GM10266 (cell line): ENCODE data around the gene PTPRG.
"Not testable (repeated sequence)": the region's sequence is repeated elsewhere in the genome, so short reads cannot be mapped to it uniquely, and the experiment has no call there.

Experiments
- DNase-seq: peaks from one replicate; pipeline ENCODE4 v3.0.0; 2012; ENCODE audit errors: extremely low spot score
- CTCF ChIP-seq: IDR thresholded peaks from 2 replicates; pipeline ENCODE4 v1.5.1; 2012; ENCODE audit warnings: mild to moderate bottlenecking, low read depth; ENCODE audit not compliant: control insufficient read depth, insufficient read depth; ENCODE audit errors: missing control alignments

Gene PTPRG

GRCh38 chr3:61812085-61812484, 250.7 kb downstream of the PTPRG start:
- no peak for DNase-seq

GRCh38 chr3:61812517-61812916, 251.1 kb downstream of the PTPRG start:
- DNase-seq: no peak
- no peak for TF ChIP-seq CTCF

More at GRCh38 chr3:61812085-61812484, 250.7 kb downstream of the PTPRG start:
- TF ChIP-seq CTCF: no peak

GRCh38 chr3:61813636-61814035, 252.3 kb downstream of the PTPRG start:
- TF ChIP-seq CTCF: no peak
- no peak for DNase-seq

GRCh38 chr3:61814674-61815073, 253.3 kb downstream of the PTPRG start:
- DNase-seq: no peak
- TF ChIP-seq CTCF: no peak

- DNase-seq: not testable (repeated sequence)
Observed at GRCh38 chr3:61816304-61816703, 254.9 kb downstream of the PTPRG start.

GRCh38 chr3:61819861-61820260, 258.5 kb downstream of the PTPRG start:
- DNase-seq: no peak
- no peak for TF ChIP-seq CTCF

GRCh38 chr3:61820306-61820992, 259.1 kb downstream of the PTPRG start:
- DNase-seq: no peak
- no peak for TF ChIP-seq CTCF

GRCh38 chr3:61821823-61822251, 260.5 kb downstream of the PTPRG start:
- no peak for DNase-seq
- no peak for TF ChIP-seq CTCF
